ENCODE measurements around the gene COG1. TPM values are rescaled to one million over a fixed set of nuclear protein-coding genes. Genes with fewer than 3 reads are reported as not detected.
A peak's percentile ranks its signal among the peaks of the same experiment; 100 is the strongest.

Gene COG1
- total and polyA plus RNA-seq, 7 donors = 17.5 to 33.5 (median 19.2) TPM

- no peak overlapping the region for H3K27ac ChIP-seq
- H3K36me3 ChIP-seq = peaks cover 9 to 52% (median 33%) of the 10 kb centered on the region in 4 donors
- H3K9me3 ChIP-seq = no peaks in the 10 kb centered on the region
- intact Hi-C loops (cut with DNase I) = no loop called here
- TF ChIP-seq POLR2AphosphoS5 (IDR thresholded peaks at IDR 0.05) (no peak), POLR2A (IDR thresholded peaks at IDR 0.05) (no peak), EP300 (IDR thresholded peaks at IDR 0.05) (no peak)
- TF ChIP-seq, protein P1, sequence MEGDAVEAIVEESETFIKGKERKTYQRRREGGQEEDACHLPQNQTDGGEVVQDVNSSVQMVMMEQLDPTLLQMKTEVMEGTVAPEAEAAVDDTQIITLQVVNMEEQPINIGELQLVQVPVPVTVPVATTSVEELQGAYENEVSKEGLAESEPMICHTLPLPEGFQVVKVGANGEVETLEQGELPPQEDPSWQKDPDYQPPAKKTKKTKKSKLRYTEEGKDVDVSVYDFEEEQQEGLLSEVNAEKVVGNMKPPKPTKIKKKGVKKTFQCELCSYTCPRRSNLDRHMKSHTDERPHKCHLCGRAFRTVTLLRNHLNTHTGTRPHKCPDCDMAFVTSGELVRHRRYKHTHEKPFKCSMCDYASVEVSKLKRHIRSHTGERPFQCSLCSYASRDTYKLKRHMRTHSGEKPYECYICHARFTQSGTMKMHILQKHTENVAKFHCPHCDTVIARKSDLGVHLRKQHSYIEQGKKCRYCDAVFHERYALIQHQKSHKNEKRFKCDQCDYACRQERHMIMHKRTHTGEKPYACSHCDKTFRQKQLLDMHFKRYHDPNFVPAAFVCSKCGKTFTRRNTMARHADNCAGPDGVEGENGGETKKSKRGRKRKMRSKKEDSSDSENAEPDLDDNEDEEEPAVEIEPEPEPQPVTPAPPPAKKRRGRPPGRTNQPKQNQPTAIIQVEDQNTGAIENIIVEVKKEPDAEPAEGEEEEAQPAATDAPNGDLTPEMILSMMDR (IDR thresholded peaks at IDR 0.05) = peak in 1 of 4 experiments; percentile 12
- H3K4me1 ChIP-seq = peaks cover 0 to 11% (median 0%) of the 10 kb centered on the region in 4 donors
- no peaks in the 10 kb centered on the region for H3K27me3 ChIP-seq
- no peak overlapping the region for H3K4me3 ChIP-seq
- WGBS, 2 donors = 79 to 84% methylated on average over 8 of the region's 8 CpGs
- no peak for DNase-seq
Observed at GRCh38 chr17:73210002-73210678, 17.3 kb downstream of the COG1 start.

DNA sequence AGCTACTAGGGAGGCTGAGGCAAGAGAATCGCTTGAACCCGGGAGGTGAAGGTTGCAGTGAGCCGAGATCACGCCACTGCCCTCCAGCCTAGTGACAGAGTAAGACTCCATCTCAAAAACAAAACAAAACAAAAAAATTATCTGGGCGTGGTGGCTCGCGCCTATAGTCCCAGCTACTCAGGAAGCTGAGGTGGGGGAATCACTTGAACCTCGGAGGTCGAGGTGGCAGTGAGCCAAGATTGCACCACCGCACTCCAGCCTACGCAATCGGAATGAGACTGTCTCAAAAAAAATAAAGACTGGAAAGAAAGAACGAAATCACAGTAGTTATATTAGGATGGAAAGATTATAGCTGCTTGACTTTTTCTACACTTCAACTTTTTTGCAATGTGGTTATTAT lies 18.9 kb downstream of the COG1 start:
- 73 to 80% methylated on average over 13 of the region's 13 CpGs for WGBS, 2 donors
- no peaks in the 10 kb centered on the region for H3K27me3 ChIP-seq
- peaks cover 9 to 43% (median 23%) of the 10 kb centered on the region in 4 donors for H3K36me3 ChIP-seq
- H3K9me3 ChIP-seq = no peaks in the 10 kb centered on the region
- no peak for DNase-seq
- H3K4me1 ChIP-seq = peaks cover 0 to 11% (median 0%) of the 10 kb centered on the region in 4 donors
- TF ChIP-seq, protein P1 (IDR thresholded peaks at IDR 0.05) = no peak
- no peak for TF ChIP-seq POLR2A (IDR thresholded peaks at IDR 0.05)
- no peak overlapping the region for H3K27ac ChIP-seq
- no peak overlapping the region for H3K4me3 ChIP-seq
- intact Hi-C loops (cut with DNase I) = no loop called here

DNA sequence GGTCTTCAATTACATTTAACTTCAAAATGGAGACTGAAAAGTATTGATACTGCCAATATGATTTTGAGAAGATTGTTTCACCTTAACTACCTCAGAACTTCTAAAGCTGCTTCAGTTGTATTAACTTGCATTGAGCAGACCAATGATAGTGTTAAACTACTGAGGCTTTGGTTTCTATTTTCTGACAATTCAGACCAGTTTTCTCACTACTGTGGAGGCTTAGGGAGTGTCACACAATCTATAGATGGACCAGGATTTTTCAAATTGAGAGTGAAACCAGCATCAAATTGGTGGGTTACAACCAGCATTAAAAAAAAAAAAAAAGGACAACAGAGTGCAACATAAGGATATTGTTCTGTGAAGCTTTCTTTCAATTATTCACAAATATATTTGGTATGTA lies 21.2 kb downstream of the COG1 start:
- Histone ChIP-seq H3K27ac (no peak overlapping the region), H3K9me3 (no peaks in the 10 kb centered on the region), H3K36me3 (peaks cover 1 to 20% (median 5%) of the 10 kb centered on the region in 4 donors), H3K4me3 (no peak overlapping the region), H3K27me3 (no peaks in the 10 kb centered on the region), H3K4me1 (peaks cover 0 to 11% (median 0%) of the 10 kb centered on the region in 4 donors)
- TF ChIP-seq, protein P1 (IDR thresholded peaks at IDR 0.05) = no peak
- TF ChIP-seq POLR2A (IDR thresholded peaks at IDR 0.05) (no peak), EP300 (IDR thresholded peaks at IDR 0.05) (no peak), POLR2AphosphoS5 (IDR thresholded peaks at IDR 0.05) (no peak)
- intact Hi-C loops (cut with DNase I) = no loop called here
- DNase-seq = no peak

DNA sequence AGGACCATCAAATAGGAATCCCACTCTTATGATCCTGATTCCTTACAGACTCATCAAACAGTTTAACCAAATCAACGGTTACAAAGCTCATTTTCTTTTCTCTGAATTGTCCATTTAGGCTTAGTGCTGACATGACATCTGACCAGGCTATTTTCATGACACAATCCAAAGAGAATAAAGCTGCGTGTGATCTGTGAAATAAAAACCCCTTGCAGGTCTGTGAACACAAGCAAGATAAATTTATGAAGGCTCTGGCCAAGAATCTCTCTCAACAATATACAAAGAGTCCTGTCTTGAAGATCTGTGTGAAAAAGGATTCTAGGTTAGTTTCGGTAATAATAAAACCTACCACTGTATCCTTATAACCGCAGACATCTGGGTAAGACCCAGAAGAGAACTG lies 22.0 kb downstream of the COG1 start:
- H3K36me3 ChIP-seq = peaks cover 0 to 12% (median 1%) of the 10 kb centered on the region in 4 donors
- no peak overlapping the region for H3K4me3 ChIP-seq
- DNase-seq = no peak
- no peaks in the 10 kb centered on the region for H3K9me3 ChIP-seq
- no peak overlapping the region for H3K27ac ChIP-seq
- 71 to 82% methylated on average over 4 of the region's 4 CpGs for WGBS, 2 donors
- H3K27me3 ChIP-seq = no peaks in the 10 kb centered on the region
- peaks cover 0 to 7% (median 0%) of the 10 kb centered on the region in 4 donors for H3K4me1 ChIP-seq
- intact Hi-C loops (cut with DNase I) = no loop called here
- TF ChIP-seq POLR2A (IDR thresholded peaks at IDR 0.05) = no peak

- Histone ChIP-seq H3K9me3 (no peaks in the 10 kb centered on the region), H3K4me3 (no peak overlapping the region), H3K4me1 (peaks cover 0 to under 1% (median 0%) of the 10 kb centered on the region in 4 donors), H3K27ac (no peak overlapping the region), H3K36me3 (peaks cover 0 to 8% (median 1%) of the 10 kb centered on the region in 4 donors), H3K27me3 (no peaks in the 10 kb centered on the region)
- TF ChIP-seq EP300 (IDR thresholded peaks at IDR 0.05) = no peak
- TF ChIP-seq POLR2A (IDR thresholded peaks at IDR 0.05) = no peak
- TF ChIP-seq, protein P1 (IDR thresholded peaks at IDR 0.05) = no peak
- no peak for TF ChIP-seq POLR2AphosphoS5 (IDR thresholded peaks at IDR 0.05)
- DNase-seq = no peak
- WGBS, 2 donors = 82 to 92% methylated on average over 2 of the region's 2 CpGs
- intact Hi-C loops (cut with DNase I) = no loop called here
Observed at GRCh38 chr17:73215447-73215846, 22.6 kb downstream of the COG1 start.

All from sigmoid colon (tissue), 7 donors.